ENCODE measurements around the gene METTL6. TPM values are rescaled to one million over a fixed set of nuclear protein-coding genes. Genes with fewer than 3 reads are reported as not detected.
"Not testable (repeated sequence)": the region's sequence is repeated elsewhere in the genome, so short reads cannot be mapped to it uniquely, and the experiment has no call there.

METTL6 gene
- total and polyA plus RNA-seq, 7 donors, result 5.4 to 21.9 (median 14.3) TPM

DNA sequence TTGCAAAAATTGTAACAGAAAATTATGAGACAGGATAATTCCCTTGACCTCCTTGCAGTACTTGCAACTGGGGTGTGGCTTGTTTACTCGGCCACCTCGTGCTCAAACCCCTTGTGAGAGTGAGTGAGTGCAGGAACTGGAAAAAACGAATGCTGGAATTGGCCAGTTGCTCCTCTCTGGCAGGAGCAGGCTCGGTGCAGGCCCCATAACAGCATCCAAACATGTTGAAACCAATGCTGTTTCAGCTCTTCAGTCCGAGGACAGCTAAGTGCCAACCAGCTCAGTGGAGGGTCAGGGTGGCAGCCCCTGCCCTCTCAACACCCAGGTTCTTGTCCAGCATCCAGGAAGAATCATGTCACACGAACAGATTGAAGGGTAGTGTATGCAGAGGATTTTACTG lies 36.9 kb downstream of the METTL6 start:
- H3K27ac ChIP-seq, result no peak overlapping the region
- H3K4me3 ChIP-seq, result no peak overlapping the region
- peaks cover 0 to 5% (median 2%) of the 10 kb centered on the region in 4 donors for H3K9me3 ChIP-seq
- no peaks in the 10 kb centered on the region for H3K36me3 ChIP-seq
- no peaks in the 10 kb centered on the region for H3K4me1 ChIP-seq
- TF ChIP-seq, protein P1, sequence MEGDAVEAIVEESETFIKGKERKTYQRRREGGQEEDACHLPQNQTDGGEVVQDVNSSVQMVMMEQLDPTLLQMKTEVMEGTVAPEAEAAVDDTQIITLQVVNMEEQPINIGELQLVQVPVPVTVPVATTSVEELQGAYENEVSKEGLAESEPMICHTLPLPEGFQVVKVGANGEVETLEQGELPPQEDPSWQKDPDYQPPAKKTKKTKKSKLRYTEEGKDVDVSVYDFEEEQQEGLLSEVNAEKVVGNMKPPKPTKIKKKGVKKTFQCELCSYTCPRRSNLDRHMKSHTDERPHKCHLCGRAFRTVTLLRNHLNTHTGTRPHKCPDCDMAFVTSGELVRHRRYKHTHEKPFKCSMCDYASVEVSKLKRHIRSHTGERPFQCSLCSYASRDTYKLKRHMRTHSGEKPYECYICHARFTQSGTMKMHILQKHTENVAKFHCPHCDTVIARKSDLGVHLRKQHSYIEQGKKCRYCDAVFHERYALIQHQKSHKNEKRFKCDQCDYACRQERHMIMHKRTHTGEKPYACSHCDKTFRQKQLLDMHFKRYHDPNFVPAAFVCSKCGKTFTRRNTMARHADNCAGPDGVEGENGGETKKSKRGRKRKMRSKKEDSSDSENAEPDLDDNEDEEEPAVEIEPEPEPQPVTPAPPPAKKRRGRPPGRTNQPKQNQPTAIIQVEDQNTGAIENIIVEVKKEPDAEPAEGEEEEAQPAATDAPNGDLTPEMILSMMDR (IDR thresholded peaks at IDR 0.05), result no peak
- no peak for TF ChIP-seq POLR2A (IDR thresholded peaks at IDR 0.05)
- TF ChIP-seq POLR2AphosphoS5 (IDR thresholded peaks at IDR 0.05), result no peak
- TF ChIP-seq EP300 (IDR thresholded peaks at IDR 0.05), result no peak
- H3K27me3 ChIP-seq, result no peaks in the 10 kb centered on the region
- intact Hi-C loops (cut with DNase I), result no loop called here
- DNase-seq, result no peak
- WGBS, 2 donors, result 30 to 63% methylated on average over 6 of the region's 6 CpGs

GRCh38 chr3:15388335-15388734 lies 39.0 kb downstream of the METTL6 start:
- peak; percentile 18 for DNase-seq
- H3K9me3 ChIP-seq; H3K36me3 ChIP-seq; intact Hi-C loops (cut with DNase I); H3K27me3 ChIP-seq; H3K4me1 ChIP-seq; H3K27ac ChIP-seq; H3K4me3 ChIP-seq: not testable (repeated sequence)
- WGBS, 2 donors, result 91 to 93% methylated on average over 3 of the region's 3 CpGs

DNA sequence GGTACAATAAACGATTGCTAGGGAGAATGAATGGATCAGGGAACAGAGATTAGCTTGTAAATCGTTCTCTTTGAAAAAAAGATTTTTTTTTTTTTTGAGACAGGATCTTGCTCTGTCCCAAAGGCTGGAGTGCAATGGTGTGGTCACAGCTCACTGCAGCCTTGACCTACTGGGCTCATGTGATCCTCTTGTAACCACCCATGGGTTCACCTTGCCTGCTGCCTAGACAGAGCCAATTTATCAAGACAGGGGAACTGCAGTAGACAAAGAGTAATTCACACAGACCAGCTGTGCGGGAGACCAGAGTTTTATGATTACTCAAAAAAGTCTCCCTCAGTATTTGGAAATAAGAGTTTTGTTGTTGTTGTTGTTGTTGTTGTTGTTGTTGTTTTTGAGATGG lies 39.6 kb downstream of the METTL6 start:
- Histone ChIP-seq H3K4me1 (no peaks in the 10 kb centered on the region), H3K27me3 (no peaks in the 10 kb centered on the region), H3K4me3 (no peak overlapping the region), H3K27ac (no peak overlapping the region), H3K9me3 (peaks cover 0 to 5% (median 2%) of the 10 kb centered on the region in 4 donors), H3K36me3 (no peaks in the 10 kb centered on the region)
- no peak for DNase-seq
- intact Hi-C loops (cut with DNase I), result no loop called here
- TF ChIP-seq POLR2AphosphoS5 (IDR thresholded peaks at IDR 0.05), result no peak
- TF ChIP-seq EP300 (IDR thresholded peaks at IDR 0.05), result no peak
- TF ChIP-seq, protein P1 (IDR thresholded peaks at IDR 0.05), result no peak
- no peak for TF ChIP-seq POLR2A (IDR thresholded peaks at IDR 0.05)
- 87% methylated on average over 3 of the region's 3 CpGs for WGBS, 2 donors

- intact Hi-C loops (cut with DNase I), result no loop called here
- H3K4me1 ChIP-seq, result no peaks in the 10 kb centered on the region
- TF ChIP-seq, protein P1 (IDR thresholded peaks at IDR 0.05), result no peak
- no peak for TF ChIP-seq POLR2A (IDR thresholded peaks at IDR 0.05)
- no peak for TF ChIP-seq POLR2AphosphoS5 (IDR thresholded peaks at IDR 0.05)
- TF ChIP-seq EP300 (IDR thresholded peaks at IDR 0.05), result no peak
- no peak for DNase-seq
- no peaks in the 10 kb centered on the region for H3K27me3 ChIP-seq
- no peak overlapping the region for H3K4me3 ChIP-seq
- H3K27ac ChIP-seq, result no peak overlapping the region
- H3K36me3 ChIP-seq, result no peaks in the 10 kb centered on the region
- WGBS, 2 donors, result 68 to 86% methylated on average over 1 of the region's 1 CpG
- H3K9me3 ChIP-seq, result peaks cover 0 to 5% (median 2%) of the 10 kb centered on the region in 4 donors
Measured at GRCh38 chr3:15387171-15387581, 40.2 kb downstream of the METTL6 start.

DNA sequence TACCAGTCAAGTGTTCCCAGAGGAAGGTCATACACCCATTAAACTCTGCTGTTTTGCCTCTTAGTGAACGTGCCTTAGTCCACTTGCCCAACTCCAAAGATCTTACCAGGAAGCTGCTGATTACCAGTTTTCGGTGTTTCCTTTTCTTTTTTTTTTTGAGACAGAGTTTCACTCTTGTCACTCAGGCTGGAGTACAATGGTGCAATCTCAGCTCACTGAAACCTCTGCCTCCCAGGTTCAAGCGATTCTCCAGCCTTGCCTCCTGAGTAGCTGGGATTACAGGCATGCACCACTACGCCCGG lies 40.7 kb downstream of the METTL6 start:
- H3K27me3 ChIP-seq; H3K4me1 ChIP-seq; H3K4me3 ChIP-seq; H3K27ac ChIP-seq; H3K9me3 ChIP-seq; H3K36me3 ChIP-seq; DNase-seq; intact Hi-C loops (cut with DNase I): not testable (repeated sequence)
- 82 to 91% methylated on average over 5 of the region's 5 CpGs for WGBS, 2 donors

DNA sequence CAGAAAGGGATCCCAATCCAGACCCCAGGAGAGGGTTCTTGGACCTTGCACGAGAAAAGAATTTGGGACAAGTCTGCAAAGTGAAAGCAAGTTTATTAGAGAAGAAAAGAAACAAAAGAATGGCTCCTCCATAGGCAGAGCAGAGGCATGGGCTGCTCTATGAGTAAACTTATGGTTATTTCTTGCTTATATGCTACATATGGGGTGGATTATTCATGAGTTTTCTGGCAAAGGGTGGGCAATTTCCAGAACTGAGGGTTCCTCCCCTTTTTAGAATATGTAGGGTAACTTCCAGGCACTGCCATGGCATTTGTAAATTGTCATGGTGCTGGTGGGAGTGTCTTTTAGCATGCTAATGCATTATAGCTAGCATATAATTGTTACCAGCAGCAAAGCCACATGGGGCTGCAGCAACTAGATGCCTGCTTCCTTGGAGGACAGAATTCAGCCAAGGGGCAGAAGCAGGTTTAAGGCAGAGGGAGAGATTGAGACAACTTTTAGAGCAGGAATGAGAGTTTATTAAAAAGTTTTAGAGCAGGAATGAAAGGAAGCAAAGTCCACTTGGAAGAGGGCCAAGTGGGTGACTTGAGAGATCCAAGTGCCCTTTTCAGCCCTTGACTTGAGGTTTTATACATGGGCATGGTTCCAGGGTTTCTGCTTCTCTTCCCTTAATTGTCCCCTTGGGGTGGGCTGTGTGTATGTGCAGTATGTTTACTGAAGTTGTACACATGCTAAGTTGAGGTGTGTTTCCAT lies 41.3 kb downstream of the METTL6 start:
- Histone ChIP-seq H3K4me1 (no peaks in the 10 kb centered on the region), H3K4me3 (no peak overlapping the region), H3K27ac (no peak overlapping the region), H3K9me3 (peaks cover 0 to 5% (median 2%) of the 10 kb centered on the region in 4 donors), H3K27me3 (no peaks in the 10 kb centered on the region), H3K36me3 (no peaks in the 10 kb centered on the region)
- DNase-seq, result peak; percentile 17
- 92 to 95% methylated on average over 1 of the region's 1 CpG for WGBS, 2 donors
- intact Hi-C loops (cut with DNase I), result no loop called here
- TF ChIP-seq, protein P1 (IDR thresholded peaks at IDR 0.05), result no peak
- no peak for TF ChIP-seq EP300 (IDR thresholded peaks at IDR 0.05)
- TF ChIP-seq POLR2AphosphoS5 (IDR thresholded peaks at IDR 0.05), result no peak
- no peak for TF ChIP-seq POLR2A (IDR thresholded peaks at IDR 0.05)

- H3K9me3 ChIP-seq; intact Hi-C loops (cut with DNase I); H3K4me3 ChIP-seq; DNase-seq; H3K27ac ChIP-seq; H3K4me1 ChIP-seq; H3K27me3 ChIP-seq; H3K36me3 ChIP-seq: not testable (repeated sequence)
- WGBS, 2 donors, result 67 to 81% methylated on average over 10 of the region's 10 CpGs
Measured at GRCh38 chr3:15385238-15385695, 42.1 kb downstream of the METTL6 start.
